DOHH2 (cell line): ENCODE results near the gene FCN1.

Experiments
- EZH2phosphoT487 ChIP-seq: fragments of 200-600 bp; sonication (generic); IDR thresholded peaks from 2 replicates; pipeline ENCODE4 v1.6.1; 2017; ENCODE audit warnings: borderline replicate concordance, mild to moderate bottlenecking, antibody characterized with exemption, low read length, moderate library complexity, mixed read lengths
- TF ChIP-seq, protein P1 (sequence below): fragments of 200-600 bp; sonication (generic); IDR thresholded peaks from one replicate; pipeline ENCODE4 v1.5.1; 2014; ENCODE audit warnings: antibody characterized with exemption, mild to moderate bottlenecking, low read depth, low read length; ENCODE audit not compliant: poor library complexity, severe bottlenecking

DNA sequence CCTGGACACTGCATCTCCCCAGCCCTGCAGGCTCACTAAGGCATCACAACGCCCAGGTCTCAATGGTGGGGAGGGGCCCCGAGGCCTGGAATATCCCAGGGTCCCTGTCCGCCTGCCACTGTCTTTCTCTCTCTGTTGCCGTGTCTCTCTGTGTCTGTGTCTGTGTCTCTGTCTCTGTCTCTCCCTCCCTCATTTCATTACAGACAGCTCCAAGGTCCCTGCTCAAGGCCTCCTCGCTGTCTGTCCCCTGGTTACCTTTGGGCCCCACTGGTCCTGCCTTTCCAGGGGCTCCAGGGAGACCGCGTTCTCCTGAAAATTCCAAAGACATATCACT lies 3.2 kb downstream of the FCN1 start:
- TF ChIP-seq, protein P1, sequence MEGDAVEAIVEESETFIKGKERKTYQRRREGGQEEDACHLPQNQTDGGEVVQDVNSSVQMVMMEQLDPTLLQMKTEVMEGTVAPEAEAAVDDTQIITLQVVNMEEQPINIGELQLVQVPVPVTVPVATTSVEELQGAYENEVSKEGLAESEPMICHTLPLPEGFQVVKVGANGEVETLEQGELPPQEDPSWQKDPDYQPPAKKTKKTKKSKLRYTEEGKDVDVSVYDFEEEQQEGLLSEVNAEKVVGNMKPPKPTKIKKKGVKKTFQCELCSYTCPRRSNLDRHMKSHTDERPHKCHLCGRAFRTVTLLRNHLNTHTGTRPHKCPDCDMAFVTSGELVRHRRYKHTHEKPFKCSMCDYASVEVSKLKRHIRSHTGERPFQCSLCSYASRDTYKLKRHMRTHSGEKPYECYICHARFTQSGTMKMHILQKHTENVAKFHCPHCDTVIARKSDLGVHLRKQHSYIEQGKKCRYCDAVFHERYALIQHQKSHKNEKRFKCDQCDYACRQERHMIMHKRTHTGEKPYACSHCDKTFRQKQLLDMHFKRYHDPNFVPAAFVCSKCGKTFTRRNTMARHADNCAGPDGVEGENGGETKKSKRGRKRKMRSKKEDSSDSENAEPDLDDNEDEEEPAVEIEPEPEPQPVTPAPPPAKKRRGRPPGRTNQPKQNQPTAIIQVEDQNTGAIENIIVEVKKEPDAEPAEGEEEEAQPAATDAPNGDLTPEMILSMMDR: no peak
- no peak for TF ChIP-seq EZH2phosphoT487
